Right lobe of liver (tissue), 6 donors: ENCODE data around the gene TMEM97. TPM values are rescaled to one million over a fixed set of nuclear protein-coding genes. Genes with fewer than 3 reads are reported as not detected.

ENCODE experiments used
- ATAC-seq, 4 donors: fragments of 200-7000 bp; cut with Tn5 transposase; one replicate each; pipeline ENCODE4 v1.9.1; 2020; ENCODE audit warnings: mild to moderate bottlenecking in 4 of 4, moderate library complexity in 4 of 4
- DNase-seq, 3 donors: peaks; one replicate each; pipeline ENCODE4 v3.0.0-alpha.2; 2020
- H3K27ac ChIP-seq, 3 donors: fragments of 200-600 bp; one replicate each; pipeline ENCODE4 v1.8.0; 2022
- H3K27me3 ChIP-seq, 2 donors: fragments of 200-600 bp; one replicate each; pipeline ENCODE4 v1.8.0; 2022
- H3K36me3 ChIP-seq, 4 donors: fragments of 200-600 bp; sonication (generic) in 1 of 4; one replicate each; pipeline versions ENCODE4 v1.5.1 to v1.8.0; 2017 to 2022; ENCODE audit warnings: control low read depth in 1 of 4
- H3K4me1 ChIP-seq, 4 donors: fragments of 200-600 bp; sonication (generic) in 1 of 4; one replicate each; pipeline versions ENCODE4 v1.5.1 to v1.8.0; 2017 to 2022; ENCODE audit warnings: control low read depth in 1 of 4
- H3K4me3 ChIP-seq, 3 donors: fragments of 200-600 bp; one replicate each; pipeline ENCODE4 v1.8.0; 2022
- H3K9me3 ChIP-seq, 4 donors: fragments of 200-600 bp; sonication (generic) in 1 of 4; one replicate each; pipeline versions ENCODE4 v1.5.1 to v1.8.0; 2017 to 2022; ENCODE audit warnings: control low read depth in 1 of 4
- POLR2A ChIP-seq: fragments of 450-650 bp; IDR thresholded peaks from one replicate; pipeline ENCODE4 v1.6.1; 2017; ENCODE audit warnings: antibody characterized with exemption, mild to moderate bottlenecking
- WGBS: methylation state at CpG from one replicate; pipeline ENCODE4 v1.1.6; 2018; ENCODE audit warnings: low coverage, low lambda C conversion rate; ENCODE audit not compliant: insufficient coverage; ENCODE audit errors: missing lambda C conversion rate; 5-methylcytosine and 5-hydroxymethylcytosine counted together
- intact Hi-C, 2 donors: fragments of 100-400 bp; cut with DNase I; formaldehyde crosslinking; loops; one replicate each; pipeline versions ENCODE4 v1.11.2 to v1.14.1; 2022
- total RNA-seq, 6 experiments: library from RNA; depleted of rRNA in 2 of 6; stranded (reverse); fragments of >200 nt in 2 of 6; fragmentation: NEBNext Ultra II Directional in 3 of 6; extraction: Animal tissue kit (Norgen Biotek cat#: 25700) in 3 of 6; gene quantifications; one replicate each; pipeline versions ENCODE4 v1.1.0 to v1.2.4, GENCODE V29; 2016 to 2023
- TF ChIP-seq, protein P1 (sequence below), 4 donors: fragments of 200-600 bp in 3 of 4; fragments of 450-650 bp in 1 of 4; IDR thresholded peaks; one replicate each; pipeline versions ENCODE4 v1.5.1 to v1.8.0; 2016 to 2022; ENCODE audit warnings: antibody characterized with exemption in 4 of 4, mild to moderate bottlenecking in 2 of 4
- donor health status: DM: no; HTN: yes; CAD: no.
- donor health status: DM: no; HTN: no; CAD: no.
- donor health status: DM: no; HTN: no; CAD: no.
- donor health status: DM: no; HTN: yes; CAD: no.
- donor health status: DM: no; HTN: yes; CAD: no.

The TMEM97 gene
- total RNA-seq, 6 experiments from 2014 or later: 20.0 to 84.0 (median 44.2) TPM

DNA sequence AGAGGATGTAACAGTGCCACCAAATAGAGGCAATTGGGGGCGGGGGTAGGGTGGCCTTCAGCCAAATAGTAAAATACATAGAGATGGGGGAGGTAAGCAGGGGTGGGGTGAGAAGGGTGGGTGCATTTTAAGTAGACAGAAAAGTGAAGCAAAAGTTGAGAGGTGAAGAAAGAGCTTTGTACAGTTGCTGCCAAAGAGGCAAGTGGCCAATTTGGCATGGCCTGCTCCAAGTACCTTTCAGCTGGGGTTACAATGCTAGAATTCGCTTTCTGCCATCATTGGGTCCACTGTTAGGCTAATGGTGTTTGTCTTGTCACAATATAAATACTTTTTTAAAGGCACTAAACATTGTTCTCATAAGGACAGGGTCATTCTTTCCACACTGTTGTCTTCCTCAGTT is 5.2 kb upstream of the TMEM97 start:
- peaks cover 0 to 9% (median 0%) of the 10 kb centered on the region in 4 donors for H3K4me1 ChIP-seq
- TF ChIP-seq, protein P1, sequence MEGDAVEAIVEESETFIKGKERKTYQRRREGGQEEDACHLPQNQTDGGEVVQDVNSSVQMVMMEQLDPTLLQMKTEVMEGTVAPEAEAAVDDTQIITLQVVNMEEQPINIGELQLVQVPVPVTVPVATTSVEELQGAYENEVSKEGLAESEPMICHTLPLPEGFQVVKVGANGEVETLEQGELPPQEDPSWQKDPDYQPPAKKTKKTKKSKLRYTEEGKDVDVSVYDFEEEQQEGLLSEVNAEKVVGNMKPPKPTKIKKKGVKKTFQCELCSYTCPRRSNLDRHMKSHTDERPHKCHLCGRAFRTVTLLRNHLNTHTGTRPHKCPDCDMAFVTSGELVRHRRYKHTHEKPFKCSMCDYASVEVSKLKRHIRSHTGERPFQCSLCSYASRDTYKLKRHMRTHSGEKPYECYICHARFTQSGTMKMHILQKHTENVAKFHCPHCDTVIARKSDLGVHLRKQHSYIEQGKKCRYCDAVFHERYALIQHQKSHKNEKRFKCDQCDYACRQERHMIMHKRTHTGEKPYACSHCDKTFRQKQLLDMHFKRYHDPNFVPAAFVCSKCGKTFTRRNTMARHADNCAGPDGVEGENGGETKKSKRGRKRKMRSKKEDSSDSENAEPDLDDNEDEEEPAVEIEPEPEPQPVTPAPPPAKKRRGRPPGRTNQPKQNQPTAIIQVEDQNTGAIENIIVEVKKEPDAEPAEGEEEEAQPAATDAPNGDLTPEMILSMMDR (IDR thresholded peaks at IDR 0.05): no peak
- no peak for TF ChIP-seq POLR2A
- ATAC-seq: peak in 1 of 4 donors; percentile 37
- H3K27ac ChIP-seq: no peak overlapping the region
- no peaks in the 10 kb centered on the region for H3K9me3 ChIP-seq
- 49% methylated on average over 2 of the region's 2 CpGs for WGBS
- DNase-seq: peak in 1 of 3 donors; percentile 75
- no peak overlapping the region for H3K4me3 ChIP-seq
- intact Hi-C loops: no loop called here
- no peaks in the 10 kb centered on the region for H3K27me3 ChIP-seq
- no peaks in the 10 kb centered on the region for H3K36me3 ChIP-seq

DNA sequence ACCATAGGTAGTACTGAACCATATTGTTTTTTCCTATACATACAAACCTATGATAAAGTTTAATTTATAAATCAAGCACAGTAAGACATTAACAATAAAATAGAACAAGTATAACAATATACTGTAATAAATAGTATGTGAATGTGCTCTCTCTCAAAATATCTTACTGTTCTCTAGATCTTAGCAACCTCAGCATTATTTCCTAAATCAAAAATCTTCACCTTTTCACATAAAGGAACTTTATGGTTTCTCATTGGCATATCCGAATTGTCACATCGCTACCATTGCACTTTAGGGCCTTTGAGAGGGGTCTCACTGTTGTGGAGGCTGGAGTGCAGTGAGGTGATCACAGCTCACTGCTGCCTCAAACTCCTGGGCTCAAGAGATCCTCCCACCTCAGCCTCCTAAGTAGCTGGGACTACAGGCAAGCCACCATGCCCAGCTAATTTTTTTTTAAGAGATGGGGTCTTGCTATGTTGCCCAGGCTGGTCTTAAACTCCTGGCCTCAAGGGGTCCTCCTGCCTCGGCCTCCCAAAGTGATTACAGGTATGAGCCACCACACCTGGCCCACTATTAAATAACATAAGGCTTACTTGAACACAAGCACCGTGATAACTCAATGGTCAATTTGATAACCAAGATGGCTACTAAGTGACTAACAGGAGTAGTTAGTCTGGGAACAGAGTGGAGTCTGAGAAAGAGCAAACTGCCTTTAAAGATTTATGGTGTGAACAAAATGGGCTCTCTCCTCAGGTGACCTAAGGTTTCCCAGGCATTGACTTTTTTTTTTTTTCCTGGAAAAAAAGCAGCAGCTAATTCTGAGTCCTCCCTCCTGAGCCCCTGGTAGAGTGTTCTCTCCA is 2.9 kb upstream of the TMEM97 start:
- no peak for ATAC-seq
- peaks cover 0 to 17% (median 0%) of the 10 kb centered on the region in 4 donors for H3K4me1 ChIP-seq
- H3K9me3 ChIP-seq: no peaks in the 10 kb centered on the region
- intact Hi-C loops: no loop called here
- no peak overlapping the region for H3K27ac ChIP-seq
- H3K36me3 ChIP-seq: no peaks in the 10 kb centered on the region
- H3K4me3 ChIP-seq: no peak overlapping the region
- no peak for DNase-seq
- H3K27me3 ChIP-seq: no peaks in the 10 kb centered on the region
- TF ChIP-seq, protein P1 (IDR thresholded peaks at IDR 0.05): no peak
- TF ChIP-seq POLR2A: no peak
- 90% methylated on average over 4 of the region's 4 CpGs for WGBS

DNA sequence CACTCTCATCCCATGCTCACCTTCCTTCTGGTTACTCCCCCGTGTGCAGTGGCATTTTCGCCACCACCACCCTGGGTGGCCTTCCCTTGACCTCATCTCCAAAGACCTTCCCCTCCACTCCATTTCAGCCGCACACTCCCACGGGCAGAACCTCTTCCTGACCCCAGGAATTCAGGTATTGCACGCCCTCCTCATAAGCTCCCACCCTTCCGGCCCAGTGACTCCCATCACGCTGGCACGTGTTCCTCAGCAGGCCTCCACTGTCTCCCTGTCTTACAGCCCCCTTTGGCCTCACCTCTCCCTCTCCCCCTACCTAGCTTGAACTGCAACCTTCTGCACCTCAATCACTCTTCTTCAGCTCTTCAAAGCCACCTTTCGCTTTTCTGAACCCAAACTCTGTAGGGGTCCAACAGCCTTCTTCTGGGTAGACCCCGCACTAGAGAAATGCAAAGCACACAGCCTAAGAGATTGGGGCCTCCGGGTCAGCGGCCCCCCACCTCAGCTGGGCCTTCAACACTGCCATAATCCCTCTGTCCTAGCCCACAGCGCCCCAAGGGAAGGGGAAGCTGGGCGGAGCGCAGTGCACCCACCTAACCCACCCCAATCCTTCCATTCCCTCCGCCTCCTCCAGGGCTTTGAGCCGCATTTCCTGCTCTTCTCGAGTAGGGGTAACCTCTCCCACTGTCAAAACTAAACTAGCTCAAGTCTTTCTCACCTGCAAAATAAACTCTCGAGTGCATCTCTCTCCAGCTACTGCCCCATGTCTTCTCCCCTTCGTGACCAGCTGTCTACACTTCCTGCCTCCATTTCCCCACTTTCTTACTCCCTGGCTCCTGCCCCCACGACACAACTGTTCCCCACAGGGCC is 1.7 kb upstream of the TMEM97 start:
- no peak overlapping the region for H3K4me3 ChIP-seq
- ATAC-seq (no peak), DNase-seq (no peak)
- 82% methylated on average over 17 of the region's 21 CpGs for WGBS
- H3K27ac ChIP-seq: no peak overlapping the region
- no peak for TF ChIP-seq POLR2A
- TF ChIP-seq, protein P1 (IDR thresholded peaks at IDR 0.05): no peak
- intact Hi-C loops: no loop called here
- no peaks in the 10 kb centered on the region for H3K36me3 ChIP-seq
- H3K27me3 ChIP-seq: no peaks in the 10 kb centered on the region
- no peaks in the 10 kb centered on the region for H3K9me3 ChIP-seq
- H3K4me1 ChIP-seq: peaks cover 0 to 26% (median 0%) of the 10 kb centered on the region in 4 donors

DNA sequence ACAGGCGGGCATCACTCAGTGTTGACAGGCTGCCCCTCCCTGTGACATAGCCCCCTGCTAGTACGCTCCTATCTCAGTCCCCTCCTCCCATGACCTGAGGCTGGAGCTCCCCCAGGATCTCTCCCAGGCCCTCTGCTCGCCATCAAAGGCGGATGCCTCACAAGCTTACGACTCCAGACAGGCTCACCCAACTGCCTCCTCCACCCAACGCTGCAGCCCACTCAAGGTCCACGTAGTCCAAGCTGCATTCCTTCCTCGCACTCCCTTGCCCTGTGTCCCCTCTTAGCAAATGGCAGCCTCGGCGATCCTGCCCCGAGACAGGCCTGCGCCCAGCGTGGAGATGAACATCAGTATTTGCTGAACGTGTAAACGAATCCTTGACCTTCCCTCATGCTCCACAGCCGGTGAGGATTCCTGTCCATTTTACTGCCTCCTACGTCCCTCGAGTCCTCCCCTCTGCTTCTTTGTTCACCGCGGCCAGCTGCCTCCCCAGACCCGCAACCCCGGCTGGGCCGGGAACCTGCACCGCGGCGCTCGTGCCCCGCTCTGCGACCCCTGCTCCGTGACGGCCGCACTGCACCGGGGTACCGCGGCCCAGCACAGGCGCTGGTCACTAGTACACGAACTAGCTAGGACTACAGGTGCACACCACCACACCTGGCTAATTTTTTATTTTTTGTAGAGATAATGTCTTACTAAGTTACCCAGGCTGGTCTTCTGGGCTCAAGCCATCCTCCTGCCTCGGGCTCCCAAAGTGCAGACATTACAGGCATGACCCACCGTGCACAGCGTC is 838 bp upstream of the TMEM97 start:
- Histone ChIP-seq H3K4me3 (peak overlapping the region; percentile 67 to 77 (median 75)), H3K36me3 (no peaks in the 10 kb centered on the region), H3K27me3 (no peaks in the 10 kb centered on the region), H3K27ac (peak overlapping the region in 1 of 3 donors; percentile 31), H3K9me3 (no peaks in the 10 kb centered on the region), H3K4me1 (peaks cover 0 to 34% (median 0%) of the 10 kb centered on the region in 4 donors)
- intact Hi-C loops: no loop called here
- WGBS: 13% methylated on average over 34 of the region's 40 CpGs
- no peak for TF ChIP-seq POLR2A
- TF ChIP-seq, protein P1 (IDR thresholded peaks at IDR 0.05): no peak
- DNase-seq (no peak), ATAC-seq (peak in 1 of 4 donors; percentile 0)
